GM12878 (cell line): Measurements from ENCODE around the gene BNC2. TPM values are rescaled to one million over a fixed set of nuclear protein-coding genes. Genes with fewer than 3 reads are reported as not detected.

Experiments
- ATAC-seq: fragments of 200-7000 bp; cut with Tn5 transposase; 3 replicates; pipeline ENCODE4 v1.9.1; 2020; ENCODE audit warnings: mild to moderate bottlenecking, moderate library complexity
- BruUV-seq: library from RNA; stranded (reverse); fragments of 400-500 nt; replicated peaks from 2 replicates; lab custom pipeline; 2021; lab: Mats Ljungman, UMichigan
- CTCF ChIA-PET: fragments of 300-600 bp; sonication (Branson Sonifier 250); formaldehyde crosslinking; extraction: SDS; loops from one replicate; lab custom pipeline; 2021; ENCODE audit warnings: inconsistent platforms; lab: Yijun Ruan, JAX
- POLR2A ChIA-PET: fragments of 350-600 bp; formaldehyde crosslinking; extraction: SDS; loops from one replicate; lab custom pipeline; 2021; ENCODE audit warnings: inconsistent platforms; lab: Charles Lee
- RAD21 ChIA-PET: fragments of 300-600 bp; sonication (Branson Sonifier 250); formaldehyde crosslinking; loops from one replicate; lab custom pipeline; 2023; ENCODE audit warnings: antibody characterized with exemption; ENCODE audit not compliant: unreplicated experiment; lab: Charles Lee
- SMC1A ChIA-PET: fragments of 300-600 bp; sonication (Branson Sonifier 250); formaldehyde crosslinking; loops from one replicate; lab custom pipeline; 2023; ENCODE audit not compliant: unreplicated experiment, uncharacterized antibody; lab: Charles Lee
- DNase-seq: peaks from one replicate; pipeline ENCODE4 v3.0.0-alpha.2; 2011; ENCODE audit warnings: low read depth, low spot score
- FAIRE-seq: peaks from 3 replicates; lab custom pipeline; 2011; peaks lifted over from hg19 to GRCh38; lab: Jason Lieb, UNC
- H2AFZ ChIP-seq: 2 replicates; pipeline ENCODE4 v1.6.0; 2011; ENCODE audit warnings: low read depth, low read length, control low read depth; ENCODE audit not compliant: control insufficient read depth
- H3K27ac ChIP-seq: 2 replicates; pipeline ENCODE4 v1.5.1; 2011; ENCODE audit warnings: control low read depth; ENCODE audit not compliant: control insufficient read depth, insufficient read depth
- H3K27me3 ChIP-seq, 2 experiments: replicated peaks in 1 of 2; 2 replicates each; pipeline versions ENCODE4 v1.6.0 to v1.6.1; 2011; ENCODE audit warnings: low read length in 1 of 2; ENCODE audit not compliant: control insufficient read depth in 2 of 2, insufficient read depth in 2 of 2
- H3K36me3 ChIP-seq, 2 experiments: 2 replicates each; pipeline ENCODE4 v1.5.1; 2011; ENCODE audit warnings: low read length in 1 of 2; ENCODE audit not compliant: control insufficient read depth in 2 of 2, insufficient read depth in 2 of 2
- H3K4me1 ChIP-seq: 2 replicates; pipeline ENCODE4 v1.6.1; 2011; ENCODE audit warnings: mild to moderate bottlenecking, low read length, moderate library complexity, mixed read lengths; ENCODE audit not compliant: control insufficient read depth, insufficient read depth
- H3K4me2 ChIP-seq: 2 replicates; pipeline ENCODE4 v1.6.0; 2011; ENCODE audit warnings: control low read depth; ENCODE audit not compliant: control insufficient read depth, insufficient read depth
- H3K4me3 ChIP-seq: fragments of 200-600 bp; sonication (generic); 2 replicates; pipeline ENCODE4 v1.5.1; 2016
- H3K79me2 ChIP-seq: 2 replicates; pipeline ENCODE4 v1.6.0; 2011; ENCODE audit warnings: low read length; ENCODE audit not compliant: control insufficient read depth, insufficient read depth
- H3K9ac ChIP-seq: 2 replicates; pipeline ENCODE4 v1.8.0; 2011; ENCODE audit warnings: low read length, control low read depth, mixed read lengths; ENCODE audit not compliant: control insufficient read depth, insufficient read depth
- H3K9me3 ChIP-seq: replicated peaks from 3 replicates; pipeline ENCODE4 v1.5.1; 2011; ENCODE audit warnings: mild to moderate bottlenecking, low read length; ENCODE audit not compliant: control insufficient read depth, insufficient read depth
- H4K20me1 ChIP-seq: 2 replicates; pipeline ENCODE4 v1.6.0; 2011; ENCODE audit not compliant: control insufficient read depth, insufficient read depth
- EED ChIP-seq: sonication (generic); IDR thresholded peaks from 2 replicates; pipeline ENCODE4 v1.6.1; 2016; ENCODE audit warnings: antibody characterized with exemption, low read depth
- HDAC6 ChIP-seq: fragments of 200-600 bp; sonication (generic); IDR thresholded peaks from one replicate; pipeline ENCODE4 v1.8.0; 2017; ENCODE audit warnings: antibody characterized with exemption; ENCODE audit not compliant: unreplicated experiment
- HDGF ChIP-seq: fragments of 450-650 bp; IDR thresholded peaks from 2 replicates; pipeline ENCODE4 v1.6.1; 2016; ENCODE audit warnings: antibody characterized with exemption
- KAT2A ChIP-seq: conservative IDR thresholded peaks from 2 replicates; pipeline ENCODE4 v1.6.1; 2011; ENCODE audit warnings: low read depth, low read length; ENCODE audit not compliant: control insufficient read depth
- LARP7 ChIP-seq: fragments of 450-650 bp; IDR thresholded peaks from 2 replicates; pipeline ENCODE4 v1.6.1; 2017; ENCODE audit warnings: mild to moderate bottlenecking
- NFYB ChIP-seq: IDR thresholded peaks from 2 replicates; pipeline ENCODE4 v1.6.1; 2011; ENCODE audit warnings: low read depth, mild to moderate bottlenecking, low read length, improper control_type of control experiment, moderate library complexity; ENCODE audit not compliant: insufficient read depth
- POU2F2 ChIP-seq: IDR thresholded peaks from 3 replicates; pipeline ENCODE4 v1.6.1; 2011; ENCODE audit warnings: low read depth, mild to moderate bottlenecking, low read length, borderline replicate concordance
- SIN3A ChIP-seq: IDR thresholded peaks from 2 replicates; pipeline ENCODE4 v1.6.1; 2012; ENCODE audit warnings: low read depth, low read length, improper control_type of control experiment
- SRF ChIP-seq, 2 experiments: IDR thresholded peaks; 2 replicates each; pipeline ENCODE4 v1.6.1; 2011; ENCODE audit warnings: low read depth in 2 of 2, low read length in 2 of 2, mild to moderate bottlenecking in 1 of 2, moderate library complexity in 1 of 2
- YY1 ChIP-seq: IDR thresholded peaks from 2 replicates; pipeline ENCODE4 v1.6.1; 2011; ENCODE audit warnings: low read depth, mild to moderate bottlenecking, low read length
- WGBS: methylation state at CpG from one replicate; pipeline ENCODE4 v1.1.6; 2016; ENCODE audit warnings: low lambda C conversion rate; ENCODE audit not compliant: insufficient replicate concordance, insufficient coverage; ENCODE audit errors: missing lambda C conversion rate; 5-methylcytosine and 5-hydroxymethylcytosine counted together
- in situ Hi-C: fragments of 300-500 bp; cut with MboI; formaldehyde crosslinking; loops from 9 replicates; pipeline ENCODE4 v1.14.3; 2018; ENCODE audit warnings: mixed read lengths
- intact Hi-C: fragments of 100-400 bp; cut with micrococcal nuclease; formaldehyde crosslinking; loops from one replicate; pipeline ENCODE4 v1.14.2; 2022; ENCODE audit not compliant: unreplicated experiment
- polyA plus RNA-seq, 11 experiments: library from polyadenylated mRNA; depleted of rRNA in 4 of 11; unstranded in 6 of 11; stranded (reverse) in 5 of 11; fragments of >200 nt; fragmentation: Nextera tagmentation in 4 of 11; fragmentation: Illumina TruSeq in 1 of 11; extraction: Ambion mirVana in 4 of 11; extraction: Trizol in 1 of 11; gene quantifications; 1 replicate in 1 of 11; 2 replicates in 10 of 11; pipeline versions ENCODE4 v1.2.1 to v1.2.3, GENCODE V29; 2011 to 2016; ENCODE audit warnings: inconsistent platforms in 2 of 11, missing spikeins in 2 of 11, low read depth in 1 of 11
- total RNA-seq, 4 experiments: library from RNA; depleted of rRNA in 3 of 4; stranded (reverse); fragments of >200 nt in 3 of 4; fragmentation: Illumina TruSeq in 1 of 4; extraction: Trizol in 1 of 4; gene quantifications; 2 replicates each; pipeline versions ENCODE4 v1.2.1 to v1.2.3, GENCODE V29; 2013 to 2021
- TF ChIP-seq, protein P1 (sequence below): fragments of 150-350 bp; IDR thresholded peaks from 2 replicates; pipeline ENCODE4 v1.6.1; 2016; ENCODE audit warnings: low read depth, low read length
- TF ChIP-seq, protein P2 (sequence below): fragments of 450-650 bp; formaldehyde crosslinking; IDR thresholded peaks from 2 replicates; pipeline ENCODE4 v1.4.0; 2020; ENCODE audit warnings: mild to moderate bottlenecking, moderate library complexity

BNC2 gene
- total and polyA plus RNA-seq, 10 of the 15 experiments (the other 5 are each of a cell fraction or from before 2014, with no cell fraction given), result 0.05 to 14.5 (median 0.26) TPM

DNA sequence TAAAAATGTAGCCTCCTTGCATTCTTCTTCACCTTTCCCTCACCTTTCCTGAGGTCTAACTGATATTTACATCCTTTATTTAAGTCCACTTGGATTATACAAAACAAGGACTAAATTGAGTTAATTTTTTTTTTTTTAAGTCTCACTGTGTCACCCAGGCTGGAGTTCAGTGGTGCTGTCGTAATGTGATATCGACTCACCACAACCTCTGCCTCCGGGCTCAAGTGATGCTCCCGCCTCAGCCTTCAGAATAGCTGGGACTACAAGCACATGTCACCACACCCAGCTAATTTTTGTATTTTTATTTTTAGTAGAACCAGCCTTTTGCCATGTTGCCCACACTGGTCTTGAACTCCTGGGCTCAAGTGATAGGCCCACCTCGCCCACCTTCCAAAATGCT lies 195.3 kb downstream of the BNC2 start:
- Histone ChIP-seq H3K4me2 (no peak overlapping the region), H3K27ac (no peak overlapping the region), H3K9ac (no peak overlapping the region), H3K36me3 (no peaks in the 10 kb centered on the region), H4K20me1 (no peaks in the 10 kb centered on the region), H3K9me3 (no peaks in the 10 kb centered on the region), H2AFZ (no peak overlapping the region), H3K79me2 (no peaks in the 10 kb centered on the region), H3K27me3 (no peaks in the 10 kb centered on the region), H3K4me1 (no peaks in the 10 kb centered on the region), H3K4me3 (no peak overlapping the region)
- DNase-seq (no peak), ATAC-seq (no peak), FAIRE-seq (no peak)
- 41% methylated on average over 5 of the region's 5 CpGs for WGBS
- RAD21 ChIA-PET, result no interaction called here
- intact Hi-C loops (no loop called here), in situ Hi-C loops (no loop called here)
- CTCF ChIA-PET, result no interaction called here
- no TSS peak for BruUV-seq
- SMC1A ChIA-PET, result interaction anchor here (0.6 to 0.7 kb wide), 2 partner anchors 34 to 656 kb away, joined by 3 read pairs; no protein-coding TSS in a partner anchor
- TF ChIP-seq YY1 (no peak), LARP7 (no peak), POU2F2 (no peak), HDAC6 (no peak)
- POLR2A ChIA-PET, result no interaction called here

DNA sequence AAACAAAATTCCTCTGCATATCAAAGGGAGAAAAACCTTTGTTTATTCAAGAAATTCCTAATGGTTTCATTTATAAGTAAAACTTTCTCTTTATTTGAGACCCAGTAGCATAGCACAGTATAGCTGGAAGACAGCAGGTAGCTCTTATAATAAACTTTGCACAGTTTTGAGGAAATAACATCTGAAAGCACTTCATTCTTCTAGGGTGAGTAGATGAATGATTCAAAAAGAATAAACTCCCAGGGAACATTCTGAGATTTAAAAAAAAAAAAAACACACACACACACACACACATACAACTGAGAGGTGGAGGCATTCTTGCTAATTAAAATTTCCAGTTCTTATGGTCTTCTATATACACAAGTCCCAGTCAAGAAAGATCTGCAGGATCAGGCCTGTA lies 197.3 kb downstream of the BNC2 start:
- Histone ChIP-seq H3K9ac (no peak overlapping the region), H3K27ac (no peak overlapping the region), H3K4me2 (no peak overlapping the region), H2AFZ (no peak overlapping the region), H3K27me3 (no peaks in the 10 kb centered on the region), H4K20me1 (no peaks in the 10 kb centered on the region), H3K79me2 (no peaks in the 10 kb centered on the region), H3K9me3 (no peaks in the 10 kb centered on the region), H3K36me3 (no peaks in the 10 kb centered on the region), H3K4me1 (no peaks in the 10 kb centered on the region), H3K4me3 (no peak overlapping the region)
- ChIA-PET POLR2A (no interaction called here), CTCF (no interaction called here), SMC1A (no interaction called here), RAD21 (no interaction called here)
- intact Hi-C loops (no loop called here), in situ Hi-C loops (no loop called here)
- FAIRE-seq (no peak), DNase-seq (no peak), ATAC-seq (no peak)
- no TSS peak for BruUV-seq
- no peak for TF ChIP-seq NFYB
- no peak for TF ChIP-seq EED
- TF ChIP-seq, protein P1, sequence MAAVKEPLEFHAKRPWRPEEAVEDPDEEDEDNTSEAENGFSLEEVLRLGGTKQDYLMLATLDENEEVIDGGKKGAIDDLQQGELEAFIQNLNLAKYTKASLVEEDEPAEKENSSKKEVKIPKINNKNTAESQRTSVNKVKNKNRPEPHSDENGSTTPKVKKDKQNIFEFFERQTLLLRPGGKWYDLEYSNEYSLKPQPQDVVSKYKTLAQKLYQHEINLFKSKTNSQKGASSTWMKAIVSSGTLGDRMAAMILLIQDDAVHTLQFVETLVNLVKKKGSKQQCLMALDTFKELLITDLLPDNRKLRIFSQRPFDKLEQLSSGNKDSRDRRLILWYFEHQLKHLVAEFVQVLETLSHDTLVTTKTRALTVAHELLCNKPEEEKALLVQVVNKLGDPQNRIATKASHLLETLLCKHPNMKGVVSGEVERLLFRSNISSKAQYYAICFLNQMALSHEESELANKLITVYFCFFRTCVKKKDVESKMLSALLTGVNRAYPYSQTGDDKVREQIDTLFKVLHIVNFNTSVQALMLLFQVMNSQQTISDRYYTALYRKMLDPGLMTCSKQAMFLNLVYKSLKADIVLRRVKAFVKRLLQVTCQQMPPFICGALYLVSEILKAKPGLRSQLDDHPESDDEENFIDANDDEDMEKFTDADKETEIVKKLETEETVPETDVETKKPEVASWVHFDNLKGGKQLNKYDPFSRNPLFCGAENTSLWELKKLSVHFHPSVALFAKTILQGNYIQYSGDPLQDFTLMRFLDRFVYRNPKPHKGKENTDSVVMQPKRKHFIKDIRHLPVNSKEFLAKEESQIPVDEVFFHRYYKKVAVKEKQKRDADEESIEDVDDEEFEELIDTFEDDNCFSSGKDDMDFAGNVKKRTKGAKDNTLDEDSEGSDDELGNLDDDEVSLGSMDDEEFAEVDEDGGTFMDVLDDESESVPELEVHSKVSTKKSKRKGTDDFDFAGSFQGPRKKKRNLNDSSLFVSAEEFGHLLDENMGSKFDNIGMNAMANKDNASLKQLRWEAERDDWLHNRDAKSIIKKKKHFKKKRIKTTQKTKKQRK, result no peak
- TF ChIP-seq SIN3A, result no peak
- TF ChIP-seq KAT2A, result no peak
- no peak for TF ChIP-seq SRF (IDR thresholded peaks at IDR 0.05; ENCODE audit: low read depth in 2 of 2, low read length in 2 of 2)
- TF ChIP-seq, protein P2, sequence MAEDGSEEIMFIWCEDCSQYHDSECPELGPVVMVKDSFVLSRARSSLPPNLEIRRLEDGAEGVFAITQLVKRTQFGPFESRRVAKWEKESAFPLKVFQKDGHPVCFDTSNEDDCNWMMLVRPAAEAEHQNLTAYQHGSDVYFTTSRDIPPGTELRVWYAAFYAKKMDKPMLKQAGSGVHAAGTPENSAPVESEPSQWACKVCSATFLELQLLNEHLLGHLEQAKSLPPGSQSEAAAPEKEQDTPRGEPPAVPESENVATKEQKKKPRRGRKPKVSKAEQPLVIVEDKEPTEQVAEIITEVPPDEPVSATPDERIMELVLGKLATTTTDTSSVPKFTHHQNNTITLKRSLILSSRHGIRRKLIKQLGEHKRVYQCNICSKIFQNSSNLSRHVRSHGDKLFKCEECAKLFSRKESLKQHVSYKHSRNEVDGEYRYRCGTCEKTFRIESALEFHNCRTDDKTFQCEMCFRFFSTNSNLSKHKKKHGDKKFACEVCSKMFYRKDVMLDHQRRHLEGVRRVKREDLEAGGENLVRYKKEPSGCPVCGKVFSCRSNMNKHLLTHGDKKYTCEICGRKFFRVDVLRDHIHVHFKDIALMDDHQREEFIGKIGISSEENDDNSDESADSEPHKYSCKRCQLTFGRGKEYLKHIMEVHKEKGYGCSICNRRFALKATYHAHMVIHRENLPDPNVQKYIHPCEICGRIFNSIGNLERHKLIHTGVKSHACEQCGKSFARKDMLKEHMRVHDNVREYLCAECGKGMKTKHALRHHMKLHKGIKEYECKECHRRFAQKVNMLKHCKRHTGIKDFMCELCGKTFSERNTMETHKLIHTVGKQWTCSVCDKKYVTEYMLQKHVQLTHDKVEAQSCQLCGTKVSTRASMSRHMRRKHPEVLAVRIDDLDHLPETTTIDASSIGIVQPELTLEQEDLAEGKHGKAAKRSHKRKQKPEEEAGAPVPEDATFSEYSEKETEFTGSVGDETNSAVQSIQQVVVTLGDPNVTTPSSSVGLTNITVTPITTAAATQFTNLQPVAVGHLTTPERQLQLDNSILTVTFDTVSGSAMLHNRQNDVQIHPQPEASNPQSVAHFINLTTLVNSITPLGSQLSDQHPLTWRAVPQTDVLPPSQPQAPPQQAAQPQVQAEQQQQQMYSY (CRISPR knock-in tag), result no peak
- no peak for TF ChIP-seq HDGF
